HepG2 (cell line): ENCODE results near the gene JTB. TPM values are rescaled to one million over a fixed set of nuclear protein-coding genes. Genes with fewer than 3 reads are reported as not detected.

Experiments used
- ATF7-NPFF ChIP-seq: sonication (generic); formaldehyde crosslinking; IDR thresholded peaks from 2 replicates; pipeline ENCODE4 v1.8.1; 2023; ENCODE audit warnings: mild to moderate bottlenecking, low read depth, missing genetic modification reagents, moderate library complexity
- DMAP1 ChIP-seq: IDR thresholded peaks from 2 replicates; pipeline ENCODE4 v1.6.1; 2016
- EZH2 ChIP-seq: conservative IDR thresholded peaks from 2 replicates; pipeline ENCODE4 v1.6.1; 2012; ENCODE audit warnings: mild to moderate bottlenecking, low read depth, low read length, moderate library complexity
- FOSL2 ChIP-seq: sonication (generic); formaldehyde crosslinking; IDR thresholded peaks from 2 replicates; pipeline ENCODE4 v1.4.0; 2020; ENCODE audit warnings: missing genetic modification reagents
- IKZF4 ChIP-seq: sonication (generic); formaldehyde crosslinking; IDR thresholded peaks from 2 replicates; pipeline ENCODE4 v1.5.1; 2020; ENCODE audit warnings: borderline replicate concordance, mild to moderate bottlenecking, low read depth, missing genetic modification reagents; ENCODE audit errors: not compliant biosample characterization
- LCORL ChIP-seq, 2 experiments: fragments of 450-650 bp in 1 of 2; sonication (generic) in 1 of 2; formaldehyde crosslinking in 1 of 2; IDR thresholded peaks; 2 replicates each; pipeline versions ENCODE4 v1.5.0 to v1.6.1; 2017 to 2020; ENCODE audit warnings: antibody characterized with exemption in 1 of 2, missing genetic modification reagents in 1 of 2
- MAZ ChIP-seq, 2 experiments: sonication (generic) in 1 of 2; formaldehyde crosslinking in 1 of 2; IDR thresholded peaks; 2 replicates each; pipeline versions ENCODE4 v1.5.0 to v1.6.1; 2012 to 2020; ENCODE audit warnings: low read depth in 2 of 2, mild to moderate bottlenecking in 2 of 2, borderline replicate concordance in 1 of 2, improper control_type of control experiment in 1 of 2, low read length in 1 of 2, missing genetic modification reagents in 1 of 2, moderate library complexity in 1 of 2
- NR3C1 ChIP-seq: sonication (generic); formaldehyde crosslinking; IDR thresholded peaks from 2 replicates; pipeline ENCODE4 v1.4.0; 2020; ENCODE audit warnings: missing genetic modification reagents
- TEAD3 ChIP-seq: optimal IDR thresholded peaks from 2 replicates; pipeline ENCODE3; 2016; ENCODE audit warnings: borderline replicate concordance
- UBTF ChIP-seq: sonication (generic); formaldehyde crosslinking; IDR thresholded peaks from 2 replicates; pipeline ENCODE4 v1.4.0; 2020; ENCODE audit warnings: mild to moderate bottlenecking, missing genetic modification reagents
- ZBTB7A ChIP-seq: sonication (generic); formaldehyde crosslinking; IDR thresholded peaks from 2 replicates; pipeline ENCODE4 v1.8.0; 2022; ENCODE audit warnings: mild to moderate bottlenecking, missing genetic modification reagents
- ZNF251 ChIP-seq: sonication (generic); formaldehyde crosslinking; IDR thresholded peaks from 2 replicates; pipeline ENCODE4 v1.9.0; 2021; ENCODE audit warnings: mild to moderate bottlenecking, missing genetic modification reagents
- ZNF253 ChIP-seq: sonication (generic); formaldehyde crosslinking; IDR thresholded peaks from 2 replicates; pipeline ENCODE4 v1.8.0; 2022; ENCODE audit warnings: mild to moderate bottlenecking, missing genetic modification reagents, borderline replicate concordance
- ZNF570 ChIP-seq: sonication (generic); formaldehyde crosslinking; IDR thresholded peaks from 2 replicates; pipeline ENCODE4 v1.4.0; 2020; ENCODE audit warnings: mild to moderate bottlenecking, missing genetic modification reagents, borderline replicate concordance
- ZNF670 ChIP-seq: sonication (generic); formaldehyde crosslinking; IDR thresholded peaks from 2 replicates; pipeline ENCODE4 v1.8.0; 2022; ENCODE audit warnings: mild to moderate bottlenecking, missing genetic modification reagents, borderline replicate concordance
- ZNF776 ChIP-seq: sonication (generic); formaldehyde crosslinking; IDR thresholded peaks from 2 replicates; pipeline ENCODE4 v1.4.0; 2020; ENCODE audit warnings: mild to moderate bottlenecking, missing genetic modification reagents
- ZNF839 ChIP-seq: sonication (generic); formaldehyde crosslinking; IDR thresholded peaks from 2 replicates; pipeline ENCODE4 v1.4.0; 2020; ENCODE audit warnings: missing genetic modification reagents, mild to moderate bottlenecking, borderline replicate concordance
- ZZZ3 ChIP-seq: sonication (generic); formaldehyde crosslinking; IDR thresholded peaks from 2 replicates; pipeline ENCODE4 v1.4.0; 2020; ENCODE audit warnings: missing genetic modification reagents, mild to moderate bottlenecking, borderline replicate concordance
- polyA plus RNA-seq, 8 experiments: library from polyadenylated mRNA; depleted of rRNA in 3 of 8; stranded (reverse) in 7 of 8; unstranded in 1 of 8; fragments of >200 nt; fragmentation: Illumina TruSeq in 4 of 8; extraction: Trizol in 4 of 8; gene quantifications; 2 replicates each; pipeline versions ENCODE4 v1.2.1 to v1.2.3, GENCODE V29; 2011 to 2016; ENCODE audit warnings: low read depth in 4 of 8, missing spikeins in 1 of 8, mixed read lengths in 1 of 8; ENCODE audit not compliant: insufficient read depth in 1 of 8
- total RNA-seq, 5 experiments: library from RNA; depleted of rRNA; stranded (reverse); fragments of >200 nt; fragmentation: Illumina TruSeq; extraction: Trizol; gene quantifications; 2 replicates each; pipeline ENCODE4 v1.2.3, GENCODE V29; 2016; ENCODE audit warnings: low read depth in 1 of 5
- TF ChIP-seq, protein P1 (sequence below), 2 experiments: sonication (generic) in 1 of 2; formaldehyde crosslinking in 1 of 2; IDR thresholded peaks; 2 replicates each; pipeline versions ENCODE4 v1.4.0 to v1.6.1; 2016 to 2020; ENCODE audit warnings: borderline replicate concordance in 1 of 2, low read depth in 1 of 2, mild to moderate bottlenecking in 1 of 2, missing genetic modification reagents in 1 of 2
- TF ChIP-seq, protein P2 (sequence below): IDR thresholded peaks from 2 replicates; pipeline ENCODE4 v1.6.1; 2016; ENCODE audit warnings: mild to moderate bottlenecking

Gene JTB
- total and polyA plus RNA-seq, 2 of the 13 experiments (the other 11 are each of a cell fraction or from before 2014, with no cell fraction given) = 96.7 to 99.2 TPM

GRCh38 chr1:153963850-153964331 lies 13.6 kb downstream of the JTB start (continued):
- TF ChIP-seq, protein P1, sequence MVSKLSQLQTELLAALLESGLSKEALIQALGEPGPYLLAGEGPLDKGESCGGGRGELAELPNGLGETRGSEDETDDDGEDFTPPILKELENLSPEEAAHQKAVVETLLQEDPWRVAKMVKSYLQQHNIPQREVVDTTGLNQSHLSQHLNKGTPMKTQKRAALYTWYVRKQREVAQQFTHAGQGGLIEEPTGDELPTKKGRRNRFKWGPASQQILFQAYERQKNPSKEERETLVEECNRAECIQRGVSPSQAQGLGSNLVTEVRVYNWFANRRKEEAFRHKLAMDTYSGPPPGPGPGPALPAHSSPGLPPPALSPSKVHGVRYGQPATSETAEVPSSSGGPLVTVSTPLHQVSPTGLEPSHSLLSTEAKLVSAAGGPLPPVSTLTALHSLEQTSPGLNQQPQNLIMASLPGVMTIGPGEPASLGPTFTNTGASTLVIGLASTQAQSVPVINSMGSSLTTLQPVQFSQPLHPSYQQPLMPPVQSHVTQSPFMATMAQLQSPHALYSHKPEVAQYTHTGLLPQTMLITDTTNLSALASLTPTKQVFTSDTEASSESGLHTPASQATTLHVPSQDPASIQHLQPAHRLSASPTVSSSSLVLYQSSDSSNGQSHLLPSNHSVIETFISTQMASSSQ (IDR thresholded peaks at IDR 0.05; ENCODE audit: low read depth) = no peak
- TF ChIP-seq, protein P1 (CRISPR knock-in tag; IDR thresholded peaks at IDR 0.05; ENCODE audit: borderline replicate concordance) = no peak
- TF ChIP-seq UBTF (CRISPR knock-in tag) (peak; percentile 64; the same call in 1 of the 2 replicates), NR3C1 (CRISPR knock-in tag) (no peak), ZNF253 (CRISPR knock-in tag) (no peak), ZNF670 (CRISPR knock-in tag) (no peak), ZBTB7A (CRISPR knock-in tag) (no peak), ZNF839 (CRISPR knock-in tag) (no peak), IKZF4 (CRISPR knock-in tag) (no peak), ZZZ3 (CRISPR knock-in tag) (no peak), MAZ (IDR thresholded peaks at IDR 0.05; ENCODE audit: borderline replicate concordance, low read depth, low read length) (no peak), MAZ (CRISPR knock-in tag; IDR thresholded peaks at IDR 0.05; ENCODE audit: low read depth) (no peak; the same call in 1 of the 2 replicates), ZNF251 (CRISPR knock-in tag) (no peak), ATF7-NPFF (CRISPR knock-in tag) (no peak), LCORL (IDR thresholded peaks at IDR 0.05) (no peak), LCORL (CRISPR knock-in tag; IDR thresholded peaks at IDR 0.05) (no peak), ZNF776 (CRISPR knock-in tag) (0 out of 2 replicates have a peak, but pooled peaks have one; percentile 48), DMAP1 (CRISPR knock-in tag) (no peak), EZH2 (no peak), ZNF570 (CRISPR knock-in tag) (no peak), FOSL2 (CRISPR knock-in tag) (no peak), TEAD3 (CRISPR knock-in tag) (peak; percentile 88)
- TF ChIP-seq, protein P2, sequence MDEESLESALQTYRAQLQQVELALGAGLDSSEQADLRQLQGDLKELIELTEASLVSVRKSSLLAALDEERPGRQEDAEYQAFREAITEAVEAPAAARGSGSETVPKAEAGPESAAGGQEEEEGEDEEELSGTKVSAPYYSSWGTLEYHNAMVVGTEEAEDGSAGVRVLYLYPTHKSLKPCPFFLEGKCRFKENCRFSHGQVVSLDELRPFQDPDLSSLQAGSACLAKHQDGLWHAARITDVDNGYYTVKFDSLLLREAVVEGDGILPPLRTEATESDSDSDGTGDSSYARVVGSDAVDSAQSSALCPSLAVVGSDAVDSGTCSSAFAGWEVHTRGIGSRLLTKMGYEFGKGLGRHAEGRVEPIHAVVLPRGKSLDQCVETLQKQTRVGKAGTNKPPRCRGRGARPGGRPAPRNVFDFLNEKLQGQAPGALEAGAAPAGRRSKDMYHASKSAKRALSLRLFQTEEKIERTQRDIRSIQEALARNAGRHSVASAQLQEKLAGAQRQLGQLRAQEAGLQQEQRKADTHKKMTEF (CRISPR knock-in tag) = no peak
